Measurements from ENCODE around the gene C2orf68.
"Not testable (repeated sequence)": the region's sequence is repeated elsewhere in the genome, so short reads cannot be mapped to it uniquely, and the experiment has no call there.

The C2orf68 gene

GRCh38 chr2:85598594-85599340, 13.1 kb downstream of the C2orf68 start:
- no peak for DNase-seq

DNA sequence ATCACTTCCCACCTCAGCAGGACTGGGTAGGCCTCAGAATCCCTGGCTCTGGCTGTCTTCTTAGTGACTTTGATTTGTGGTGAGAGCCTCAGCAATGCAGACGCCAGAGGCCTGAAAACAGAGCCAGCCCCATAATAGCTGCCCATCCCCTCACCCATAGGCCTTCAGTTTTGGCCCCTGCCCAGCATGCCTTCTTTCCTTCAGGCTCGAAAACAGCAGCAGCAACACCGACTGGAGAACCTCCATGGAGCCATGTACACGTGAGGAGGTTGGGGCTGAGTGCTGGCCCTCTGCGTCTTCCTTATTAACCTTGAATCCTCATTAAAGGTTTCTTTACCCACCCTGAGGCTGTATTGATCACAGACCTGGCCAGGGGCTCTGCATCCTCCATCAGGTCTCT, 14.6 kb downstream of the C2orf68 start:
- DNase-seq, result no peak

DNA sequence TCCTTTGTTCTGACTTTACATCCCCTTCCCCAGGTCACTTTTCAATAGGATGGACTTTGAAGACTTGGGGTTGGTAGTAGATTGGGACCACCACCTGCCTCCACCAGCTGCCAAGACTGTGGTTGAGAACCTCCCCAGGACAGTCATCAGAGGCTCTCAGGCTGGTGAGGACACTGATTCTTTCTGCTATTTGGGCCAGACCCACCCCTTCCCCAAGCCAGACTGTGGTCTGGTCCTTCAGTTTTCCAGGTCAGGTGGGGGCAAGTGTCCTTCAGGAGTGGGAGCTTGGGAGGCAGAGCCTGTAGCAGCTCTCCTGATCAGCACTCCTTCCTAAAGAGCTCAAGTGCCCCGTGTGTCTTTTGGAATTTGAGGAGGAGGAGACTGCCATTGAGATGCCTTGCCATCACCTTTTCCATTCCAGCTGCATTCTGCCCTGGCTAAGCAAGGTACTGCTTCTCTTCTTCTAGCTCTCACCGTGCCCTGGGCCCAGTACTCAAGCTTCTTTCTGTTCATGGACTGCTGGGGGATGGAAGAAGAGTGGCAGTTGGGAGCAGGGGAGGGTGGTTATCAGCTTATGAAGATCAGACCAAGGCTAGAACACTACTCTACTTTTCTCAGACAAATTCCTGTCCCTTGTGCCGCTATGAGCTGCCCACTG, 15.3 kb downstream of the C2orf68 start:
- DNase-seq, result no peak

GRCh38 chr2:85596026-85596333, 15.9 kb downstream of the C2orf68 start:
- peak in 1 of 5 experiments; percentile 31 for DNase-seq

DNA sequence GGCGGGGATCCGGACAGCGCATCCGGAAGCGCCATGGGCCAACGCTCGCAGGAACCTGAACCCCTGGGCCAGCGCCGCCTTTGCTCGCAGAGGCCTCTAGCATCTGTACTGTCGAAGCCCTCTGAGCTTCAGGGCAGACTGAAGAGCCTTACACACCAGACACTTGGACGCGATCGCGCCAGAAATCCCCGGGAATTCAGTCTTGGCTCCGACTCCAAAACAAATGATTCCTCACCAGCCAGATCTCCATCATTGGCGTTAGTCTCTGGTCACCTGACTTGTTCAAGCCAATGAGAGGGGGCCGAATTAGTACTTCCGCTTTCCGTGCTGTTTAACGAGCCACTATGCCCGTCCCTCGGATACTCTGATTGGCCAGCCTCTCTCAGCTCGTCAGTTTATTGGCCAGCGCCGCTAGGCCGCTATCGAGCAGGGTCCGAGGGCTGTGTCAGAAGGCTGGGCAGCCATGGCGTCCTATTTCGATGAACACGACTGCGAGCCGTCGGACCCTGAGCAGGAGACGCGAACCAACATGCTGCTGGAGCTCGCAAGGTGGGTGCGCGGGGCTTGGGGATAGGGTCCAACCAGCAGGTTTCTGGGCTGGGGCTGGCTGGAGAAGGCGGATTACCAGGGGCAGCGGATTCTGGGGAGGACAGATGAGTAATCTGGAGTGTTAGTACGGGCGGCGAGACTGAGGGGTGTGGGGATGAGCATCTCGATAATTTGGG, 16.4 kb downstream of the C2orf68 start, which contains the start of gene RNF181:
Gene RNF181 (plus strand): TSS at position 445 of the 725 bp plus-strand sequence. CDS start 19 bp downstream, at position 464.
- DNase-seq, result peak; percentile 67 to 97 (median 86)

GRCh38 chr2:85594715-85595300, 17.1 kb downstream of the C2orf68 start:
- DNase-seq, result no peak

DNA sequence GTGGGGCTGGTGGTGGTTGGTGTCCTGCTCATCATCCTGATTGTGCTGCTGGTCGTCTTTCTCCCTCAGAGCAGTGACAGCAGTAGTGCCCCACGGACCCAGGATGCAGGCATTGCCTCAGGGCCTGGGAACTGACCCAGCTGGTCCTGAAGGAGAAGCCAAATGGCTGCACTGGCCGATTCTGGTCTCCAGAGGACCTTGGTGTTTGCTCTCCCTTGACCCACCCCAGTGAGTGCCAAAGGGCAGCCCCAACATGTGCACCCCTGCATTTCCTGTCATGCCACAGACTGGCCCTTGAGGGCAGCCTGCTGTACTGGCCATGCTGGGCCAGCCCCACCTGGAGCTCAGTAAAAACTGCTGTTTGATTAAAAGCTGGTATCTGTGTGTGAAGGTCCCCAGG, 18.8 kb downstream of the C2orf68 start:
- no peak for DNase-seq

- DNase-seq, result not testable (repeated sequence)
Measured at GRCh38 chr2:85592299-85592698, 19.6 kb downstream of the C2orf68 start.

DNA sequence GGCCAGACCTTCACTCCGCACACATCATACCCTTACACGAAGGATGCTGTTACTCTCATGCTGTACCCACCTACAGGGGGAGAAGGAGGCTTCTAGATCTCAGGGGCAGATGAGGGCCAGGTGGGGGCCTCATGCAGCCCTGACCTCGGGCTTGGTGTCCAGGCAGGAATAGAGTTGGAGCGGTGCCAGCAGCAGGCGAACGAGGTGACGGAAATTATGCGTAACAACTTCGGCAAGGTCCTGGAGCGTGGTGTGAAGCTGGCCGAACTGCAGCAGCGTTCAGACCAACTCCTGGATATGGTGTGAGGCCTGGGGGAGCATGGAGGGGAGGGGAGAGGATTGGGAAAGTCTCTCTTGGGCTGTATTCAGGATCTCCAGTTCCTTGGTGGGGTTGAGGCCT, 20.3 kb downstream of the C2orf68 start:
- no peak for DNase-seq

- DNase-seq, result no peak
Measured at GRCh38 chr2:85590950-85591349, 20.9 kb downstream of the C2orf68 start.

GRCh38 chr2:85589982-85590791, 21.7 kb downstream of the C2orf68 start:
- no peak for DNase-seq

DNA sequence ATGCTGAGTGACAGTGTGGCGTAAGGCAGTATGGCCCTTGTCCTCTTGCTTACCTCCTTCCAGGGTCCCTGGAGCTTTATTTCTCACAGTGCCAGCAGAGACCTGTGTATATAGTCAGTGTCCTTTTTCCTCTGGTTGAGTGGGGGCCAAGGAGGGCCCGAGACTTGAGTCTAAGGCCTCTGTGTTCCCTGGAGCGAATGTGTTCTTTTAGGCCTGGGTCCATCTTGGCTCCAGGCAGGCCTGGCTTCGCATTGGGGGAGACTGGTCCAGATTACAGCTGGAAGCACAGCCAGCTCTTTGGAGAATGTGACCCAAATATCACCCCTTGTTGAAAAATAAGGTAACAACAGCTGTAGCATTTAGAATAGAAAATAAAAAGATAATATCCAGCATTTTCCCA, 22.7 kb downstream of the C2orf68 start:
- no peak for DNase-seq

DNA sequence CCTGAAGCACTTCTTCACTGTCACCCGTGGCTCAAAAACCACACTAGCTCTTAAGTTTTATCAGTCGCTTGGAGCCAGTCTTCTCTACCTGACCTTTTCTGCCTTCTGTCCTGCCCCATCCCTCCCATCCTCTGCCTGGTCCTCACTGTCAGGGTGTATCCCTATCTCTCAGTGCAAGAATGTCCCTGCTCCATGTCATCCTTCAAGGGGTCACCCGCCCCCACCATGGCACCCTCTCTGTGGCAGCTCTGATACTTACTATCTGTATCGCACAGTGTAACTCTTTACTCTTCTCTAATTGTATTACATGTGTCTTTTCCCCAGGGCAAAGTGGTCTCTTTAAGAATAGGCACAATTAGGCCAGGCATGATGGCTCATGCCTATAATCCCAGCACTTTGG, 23.2 kb downstream of the C2orf68 start:
- DNase-seq, result no peak

DNA sequence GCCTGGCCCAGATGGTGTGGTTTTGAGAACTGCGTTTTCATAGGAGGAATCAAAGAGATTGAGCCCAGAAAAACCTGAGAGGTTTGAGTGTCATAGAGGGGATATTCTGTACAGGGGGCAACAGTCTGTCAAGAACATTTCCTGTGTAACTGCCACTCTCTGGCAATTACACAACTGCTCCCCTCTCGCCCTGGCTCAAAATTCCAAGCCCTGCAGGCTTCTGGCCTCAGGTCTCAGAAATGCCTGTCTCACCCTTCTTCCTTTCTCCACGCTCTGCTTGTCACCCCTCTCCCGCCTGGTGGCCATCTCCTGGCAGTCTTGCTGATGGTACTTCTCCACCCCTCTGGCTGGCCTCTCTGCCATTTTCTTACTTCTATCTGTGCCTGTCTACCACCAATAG, 23.6 kb downstream of the C2orf68 start:
- no peak for DNase-seq

DNA sequence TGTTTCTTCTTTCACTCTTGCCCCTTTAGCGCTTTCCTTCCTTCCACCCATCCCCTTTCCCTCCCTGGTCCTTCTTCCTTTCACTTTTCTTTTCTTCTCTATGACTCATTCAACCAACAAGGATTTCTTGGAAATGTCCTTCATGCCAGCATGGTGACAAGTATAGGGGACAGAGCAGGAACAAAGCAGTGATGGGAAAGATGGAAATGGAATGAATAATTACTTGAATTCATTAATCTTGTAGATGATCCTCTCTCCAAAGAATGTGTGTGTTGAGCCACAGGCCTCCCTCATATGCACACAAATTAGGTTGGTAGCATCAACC, 26.1 kb downstream of the C2orf68 start:
- no peak for DNase-seq

DNA sequence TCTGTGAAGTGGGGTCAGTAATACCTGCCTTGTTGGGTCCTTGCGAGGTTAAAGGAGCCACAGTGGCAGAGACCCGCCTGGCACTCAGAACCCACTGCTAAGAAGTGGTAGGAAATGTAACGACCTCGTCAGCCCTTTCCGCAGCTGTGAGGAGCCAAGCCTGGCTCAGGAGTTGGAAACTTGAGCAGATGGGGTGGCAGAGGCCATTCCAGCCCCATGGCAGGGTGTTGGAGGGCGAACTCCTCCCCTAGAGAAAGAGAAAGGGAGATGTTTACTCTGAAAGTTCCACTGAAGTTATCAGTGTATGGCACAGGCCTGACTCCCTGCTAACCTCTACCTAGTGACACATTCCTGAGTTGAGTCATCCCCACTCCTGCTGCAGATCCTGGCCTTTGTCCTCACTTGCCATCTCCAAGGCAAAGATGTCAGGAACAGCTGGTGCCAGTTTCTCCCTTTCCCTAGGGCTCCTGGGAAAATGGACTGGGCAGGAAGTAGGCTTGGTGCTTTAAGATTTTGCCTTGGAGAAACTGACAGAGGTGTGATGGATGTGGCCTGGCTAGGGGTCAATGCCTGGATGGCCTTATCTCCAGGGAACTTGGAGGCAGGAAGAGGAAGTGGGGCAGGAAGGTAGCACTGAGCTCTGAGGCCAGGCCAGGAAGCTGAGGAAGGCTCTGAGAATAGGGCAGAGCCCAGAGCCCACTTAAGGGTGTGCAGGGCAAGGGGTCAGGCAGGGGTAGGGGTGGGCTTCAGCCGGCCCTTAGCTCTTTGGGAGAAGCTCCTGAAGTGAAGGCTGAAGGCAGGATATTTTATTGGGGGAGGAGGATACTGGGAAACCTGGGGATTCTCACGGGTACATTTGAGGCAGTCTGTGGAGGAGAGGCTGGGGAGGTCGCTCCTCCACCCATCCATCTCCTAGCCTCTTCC, 26.7 kb downstream of the C2orf68 start:
- DNase-seq, result peak in 2 of 5 experiments; percentile 6 to 55

DNA sequence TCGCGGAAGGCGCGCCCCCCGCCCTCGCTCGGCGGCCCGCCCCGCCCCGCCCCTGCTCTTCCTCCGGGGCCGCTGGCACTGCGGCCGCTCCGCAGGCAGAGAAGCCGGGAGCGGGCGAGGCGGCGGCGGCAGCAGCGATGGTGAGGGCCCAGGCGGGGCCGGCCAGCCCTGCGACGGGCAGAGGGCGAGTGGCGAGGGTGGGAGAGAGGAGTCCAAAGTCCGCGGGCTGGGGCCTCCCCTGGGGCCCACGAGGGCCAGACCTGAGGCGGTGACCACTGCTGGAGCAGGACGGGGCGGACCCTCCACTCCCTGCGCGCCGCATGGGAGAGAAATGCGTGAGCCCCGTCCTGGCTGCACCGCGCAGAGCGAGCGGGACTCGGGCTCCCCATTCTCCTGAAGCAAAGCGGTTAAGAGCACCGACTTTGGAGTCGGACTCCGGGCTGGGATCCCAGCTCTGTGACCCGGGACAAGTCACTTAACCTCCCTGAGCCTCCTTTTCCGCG, 27.5 kb downstream of the C2orf68 start, which contains the start of gene VAMP5:
Gene VAMP5 (plus strand): TSS at position 78 of the 503 bp plus-strand sequence. CDS start 60 bp downstream, at position 138.
- DNase-seq, result peak in 3 of 5 experiments; percentile 32 to 61 (median 33)

DNA sequence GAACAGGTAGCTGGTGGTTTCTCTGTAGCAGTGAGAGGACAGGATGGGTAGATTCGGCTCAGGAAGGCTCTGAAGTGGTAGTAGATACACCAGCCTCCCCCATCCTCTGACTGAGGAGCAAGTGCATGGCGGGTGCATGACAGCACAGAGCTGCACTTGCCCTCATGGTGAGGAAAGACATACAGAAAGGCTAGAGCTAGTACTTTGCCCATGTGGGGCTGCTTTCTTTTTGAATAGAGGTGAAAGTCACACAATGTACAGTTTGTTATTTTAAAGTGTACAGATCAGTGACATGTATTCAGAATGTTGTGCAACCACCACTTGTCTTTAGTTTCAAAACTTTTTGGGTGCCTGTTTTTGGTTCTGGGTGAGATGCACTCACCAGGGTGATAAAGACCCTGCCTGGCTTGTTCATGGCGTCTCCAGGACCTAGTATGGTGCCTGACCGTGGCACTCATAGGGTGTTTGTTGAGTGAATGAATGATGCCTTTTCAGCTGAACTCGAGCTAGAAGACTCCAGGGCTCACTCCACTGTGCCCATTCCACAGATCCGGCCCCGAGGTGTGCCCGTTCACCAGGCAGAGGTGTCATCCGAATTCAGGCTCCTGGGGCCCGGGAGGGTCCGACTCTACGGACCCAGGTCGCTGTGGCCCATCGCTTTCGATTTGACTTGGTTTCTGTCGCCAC, 28.1 kb downstream of the C2orf68 start:
- peak in 1 of 5 experiments; percentile 60 for DNase-seq

GRCh38 chr2:85582492-85582891, 29.4 kb downstream of the C2orf68 start:
- no peak for DNase-seq

DNA sequence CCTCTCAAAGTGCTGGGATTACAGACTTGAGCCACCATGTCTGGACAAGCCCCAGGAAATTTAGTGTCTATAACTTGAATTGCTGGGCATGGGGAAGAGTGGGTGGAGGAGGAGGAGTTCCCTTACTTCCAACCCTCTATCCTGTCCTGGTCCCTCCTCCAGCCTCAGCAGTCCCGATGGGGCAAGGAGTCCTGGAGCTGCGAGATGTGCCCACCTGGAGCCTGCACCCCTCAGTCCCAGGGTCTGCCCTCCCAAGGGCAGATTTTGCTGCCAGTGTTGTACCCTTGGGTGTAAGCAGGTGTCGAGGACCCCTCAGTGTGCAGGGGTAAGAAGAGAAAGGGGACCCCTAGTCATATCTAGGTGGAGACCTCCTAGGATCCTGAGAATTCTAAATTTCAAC, 31.7 kb downstream of the C2orf68 start:
- no peak for DNase-seq

Data from T-helper 2 cell (primary cell).